Keratinocyte (primary cell): ENCODE measurements around the gene PRSS8. TPM values are rescaled to one million over a fixed set of nuclear protein-coding genes. Genes with fewer than 3 reads are reported as not detected.

Experiments used
- DNase-seq: peaks from one replicate; pipeline ENCODE4 v3.0.0-alpha.2; 2011; ENCODE audit warnings: low read depth, missing footprints, low spot score
- FAIRE-seq: peaks from 2 replicates; lab custom pipeline; 2011; peaks lifted over from hg19 to GRCh38; lab: Jason Lieb, UNC
- H2AFZ ChIP-seq: 2 replicates; pipeline ENCODE4 v1.6.0; 2012; ENCODE audit warnings: low read length, control low read depth, inconsistent platforms; ENCODE audit not compliant: control insufficient read depth
- H3K27ac ChIP-seq: 2 replicates; pipeline ENCODE4 v1.5.1; 2011; ENCODE audit warnings: low read length; ENCODE audit not compliant: control insufficient read depth, insufficient read depth
- H3K27me3 ChIP-seq: 3 replicates; pipeline ENCODE4 v1.6.0; 2011; ENCODE audit warnings: low read length; ENCODE audit not compliant: control insufficient read depth, insufficient read depth; ENCODE audit errors: extremely low read depth
- H3K36me3 ChIP-seq, 2 experiments: 2 replicates in 1 of 2; 3 replicates in 1 of 2; pipeline ENCODE4 v1.5.1; 2011; ENCODE audit warnings: low read length in 2 of 2, mild to moderate bottlenecking in 1 of 2; ENCODE audit not compliant: control insufficient read depth in 2 of 2, insufficient read depth in 2 of 2; ENCODE audit errors: extremely low read depth in 1 of 2
- H3K4me1 ChIP-seq: 3 replicates; pipeline ENCODE4 v1.5.1; 2011; ENCODE audit warnings: low read length; ENCODE audit not compliant: control insufficient read depth, insufficient read depth; ENCODE audit errors: extremely low read depth
- H3K4me2 ChIP-seq: 3 replicates; pipeline ENCODE4 v1.6.0; 2011; ENCODE audit warnings: low read depth, low read length; ENCODE audit not compliant: control insufficient read depth, insufficient read depth; ENCODE audit errors: extremely low read depth
- H3K4me3 ChIP-seq, 3 experiments: fragments of 200-600 bp in 1 of 3; sonication (generic) in 1 of 3; 2 replicates in 2 of 3; 3 replicates in 1 of 3; pipeline ENCODE4 v1.5.1; 2011 to 2016; ENCODE audit warnings: low read length in 3 of 3, mild to moderate bottlenecking in 3 of 3, control low read depth in 2 of 3, inconsistent platforms in 1 of 3, low read depth in 1 of 3, mixed read lengths in 1 of 3, mixed run types in 1 of 3, moderate library complexity in 1 of 3; ENCODE audit not compliant: control insufficient read depth in 2 of 3, insufficient read depth in 2 of 3; ENCODE audit errors: extremely low read depth in 1 of 3
- H3K79me2 ChIP-seq: 2 replicates; pipeline ENCODE4 v1.6.0; 2012; ENCODE audit warnings: low read length; ENCODE audit not compliant: control insufficient read depth, insufficient read depth
- H3K9ac ChIP-seq: 3 replicates; pipeline ENCODE4 v1.6.0; 2011; ENCODE audit warnings: low read length; ENCODE audit not compliant: control insufficient read depth, insufficient read depth; ENCODE audit errors: extremely low read depth
- H3K9me1 ChIP-seq: 3 replicates; pipeline ENCODE4 v1.6.0; 2011; ENCODE audit warnings: low read length; ENCODE audit not compliant: control insufficient read depth, insufficient read depth; ENCODE audit errors: extremely low read depth
- H3K9me3 ChIP-seq: 2 replicates; pipeline ENCODE4 v1.5.1; 2012; ENCODE audit warnings: low read depth, low read length; ENCODE audit not compliant: control insufficient read depth
- H4K20me1 ChIP-seq: 3 replicates; pipeline ENCODE4 v1.6.0; 2011; ENCODE audit warnings: low read length; ENCODE audit not compliant: control insufficient read depth, insufficient read depth; ENCODE audit errors: extremely low read depth
- EZH2 ChIP-seq: IDR thresholded peaks from one replicate; pipeline ENCODE4 v1.6.1; 2012; ENCODE audit warnings: inconsistent platforms, mild to moderate bottlenecking, low read length, moderate library complexity
- dilution Hi-C: fragments of 300-500 bp; cut with MboI; formaldehyde crosslinking; loops from one replicate; pipeline ENCODE4 v1.7.0; 2020; ENCODE audit warnings: low sequenced_read_pairs; ENCODE audit not compliant: extremely low pct_ligation_motif_present
- polyA plus RNA-seq, 5 experiments: library from polyadenylated mRNA; depleted of rRNA in 3 of 5; stranded (reverse) in 3 of 5; stranded (forward) in 1 of 5; unstranded in 1 of 5; fragments of >200 nt; gene quantifications; 1 replicate in 1 of 5; 2 replicates in 3 of 5; 3 replicates in 1 of 5; pipeline versions ENCODE4 v1.2.1 to v1.2.3, GENCODE V29; 2011 to 2012; ENCODE audit warnings: missing spikeins in 2 of 5, low read depth in 1 of 5, low replicate concordance in 1 of 5
- TF ChIP-seq, protein P1 (sequence below), 3 experiments: IDR thresholded peaks in 1 of 3; conservative IDR thresholded peaks in 1 of 3; optimal IDR thresholded peaks in 1 of 3; 2 replicates in 2 of 3; 3 replicates in 1 of 3; pipeline versions ENCODE3 to v1.5.1; 2011; ENCODE audit warnings: low read length in 3 of 3, mild to moderate bottlenecking in 3 of 3, moderate library complexity in 2 of 3, control low read depth in 1 of 3, inconsistent platforms in 1 of 3; ENCODE audit not compliant: insufficient read depth in 2 of 3; ENCODE audit errors: extremely low read depth in 1 of 3

The PRSS8 gene
- polyA plus RNA-seq, 1 donor (not counting 4 experiments of a cell fraction or from before 2014, with no cell fraction given), result 31.2 TPM

DNA sequence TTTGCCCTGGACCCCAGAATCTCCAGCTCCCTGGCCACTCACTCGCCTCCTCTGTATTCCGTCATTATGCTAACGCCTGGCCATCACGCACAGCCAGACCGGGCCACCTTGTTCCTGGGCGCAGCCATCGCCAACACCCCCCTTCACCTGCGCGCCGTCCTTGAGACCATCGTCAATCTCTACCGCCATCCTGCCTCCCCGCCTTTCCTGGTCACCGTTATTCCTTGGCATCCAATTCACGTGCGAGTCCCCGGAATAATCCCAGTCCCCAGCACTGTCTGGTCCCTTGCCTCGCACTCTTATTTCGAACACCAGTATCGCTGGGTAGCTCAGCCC is 41.5 kb downstream of the PRSS8 start:
- Histone ChIP-seq H3K9ac (peak overlapping the region; percentile 86), H3K4me3 (peak overlapping the region; percentile 73 to 92 (median 92)), H3K9me3 (no peaks in the 10 kb centered on the region), H2AFZ (peak overlapping the region; percentile 93), H3K36me3 (peaks cover 6 to 7% of the 10 kb centered on the region in 2 experiments), H3K27me3 (no peaks in the 10 kb centered on the region), H3K4me1 (peaks cover 9% of the 10 kb centered on the region), H3K4me2 (peak overlapping the region; percentile 90), H3K9me1 (no peaks in the 10 kb centered on the region), H3K79me2 (peaks cover 23% of the 10 kb centered on the region), H3K27ac (peak overlapping the region; percentile 82), H4K20me1 (no peaks in the 10 kb centered on the region)
- dilution Hi-C loops, result no loop called here
- DNase-seq (no peak), FAIRE-seq (no peak)
- TF ChIP-seq EZH2, result no peak
- TF ChIP-seq, protein P1, sequence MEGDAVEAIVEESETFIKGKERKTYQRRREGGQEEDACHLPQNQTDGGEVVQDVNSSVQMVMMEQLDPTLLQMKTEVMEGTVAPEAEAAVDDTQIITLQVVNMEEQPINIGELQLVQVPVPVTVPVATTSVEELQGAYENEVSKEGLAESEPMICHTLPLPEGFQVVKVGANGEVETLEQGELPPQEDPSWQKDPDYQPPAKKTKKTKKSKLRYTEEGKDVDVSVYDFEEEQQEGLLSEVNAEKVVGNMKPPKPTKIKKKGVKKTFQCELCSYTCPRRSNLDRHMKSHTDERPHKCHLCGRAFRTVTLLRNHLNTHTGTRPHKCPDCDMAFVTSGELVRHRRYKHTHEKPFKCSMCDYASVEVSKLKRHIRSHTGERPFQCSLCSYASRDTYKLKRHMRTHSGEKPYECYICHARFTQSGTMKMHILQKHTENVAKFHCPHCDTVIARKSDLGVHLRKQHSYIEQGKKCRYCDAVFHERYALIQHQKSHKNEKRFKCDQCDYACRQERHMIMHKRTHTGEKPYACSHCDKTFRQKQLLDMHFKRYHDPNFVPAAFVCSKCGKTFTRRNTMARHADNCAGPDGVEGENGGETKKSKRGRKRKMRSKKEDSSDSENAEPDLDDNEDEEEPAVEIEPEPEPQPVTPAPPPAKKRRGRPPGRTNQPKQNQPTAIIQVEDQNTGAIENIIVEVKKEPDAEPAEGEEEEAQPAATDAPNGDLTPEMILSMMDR (optimal IDR thresholded peaks at IDR 0.05 in 1 of 3, IDR thresholded peaks at IDR 0.05 in 1 of 3, conservative IDR thresholded peaks at IDR 0.05 in 1 of 3; ENCODE audit: extremely low read depth in 1 of 3, insufficient read depth in 2 of 3, low read length in 3 of 3), result no peak

DNA sequence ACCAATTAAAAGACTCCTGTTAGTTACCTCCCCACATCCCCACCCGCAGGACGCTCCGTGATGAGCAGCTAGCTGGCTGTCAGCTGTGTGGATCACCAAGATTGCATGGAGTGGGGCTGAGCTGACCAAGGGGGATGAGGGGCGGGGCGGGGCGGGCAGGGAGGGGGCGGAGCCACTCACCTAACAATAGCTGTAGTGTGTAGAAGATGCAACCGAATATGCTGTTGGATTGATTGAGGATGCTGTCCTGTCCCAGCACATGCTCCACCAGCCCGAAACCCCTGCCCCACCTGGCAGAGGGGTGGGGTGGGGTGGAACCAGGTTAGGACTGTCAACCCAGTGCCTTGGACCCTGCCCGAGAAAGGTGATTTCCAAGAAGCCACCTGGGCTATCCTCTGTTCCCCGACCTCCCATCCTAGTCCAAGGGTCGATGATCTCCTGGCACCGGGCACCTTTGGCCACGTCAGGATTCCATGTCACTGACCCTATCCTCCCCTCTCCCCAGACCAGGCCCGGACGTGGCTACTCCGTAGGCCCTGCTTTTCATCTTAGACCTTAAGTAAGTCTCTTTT is 42.3 kb downstream of the PRSS8 start:
- dilution Hi-C loops, result no loop called here
- Histone ChIP-seq H3K27me3 (no peaks in the 10 kb centered on the region), H2AFZ (no peak overlapping the region), H3K4me3 (peak overlapping the region; percentile 73 to 92 (median 92)), H3K9me1 (no peaks in the 10 kb centered on the region), H3K36me3 (peaks cover 7 to 8% of the 10 kb centered on the region in 2 experiments), H3K9me3 (no peaks in the 10 kb centered on the region), H3K79me2 (peaks cover 28% of the 10 kb centered on the region), H4K20me1 (no peaks in the 10 kb centered on the region), H3K4me2 (peak overlapping the region; percentile 90), H3K4me1 (peaks cover 9% of the 10 kb centered on the region), H3K27ac (no peak overlapping the region), H3K9ac (peak overlapping the region; percentile 86)
- DNase-seq (no peak), FAIRE-seq (no peak)
- TF ChIP-seq EZH2, result no peak
- TF ChIP-seq, protein P1 (optimal IDR thresholded peaks at IDR 0.05 in 1 of 3, IDR thresholded peaks at IDR 0.05 in 1 of 3, conservative IDR thresholded peaks at IDR 0.05 in 1 of 3; ENCODE audit: extremely low read depth in 1 of 3, insufficient read depth in 2 of 3, low read length in 3 of 3), result no peak
